GM13977 (cell line): ENCODE data around the gene CLIC4.

Experiments
- DNase-seq: peaks from one replicate; pipeline ENCODE4 v3.0.0; 2012; ENCODE audit warnings: low spot score
- in situ Hi-C: fragments of 300-500 bp; cut with MboI; formaldehyde crosslinking; loops from one replicate; pipeline ENCODE4 v1.12.0; 2022; ENCODE audit warnings: low sequenced_read_pairs, low pct_unique_long_range_greater_than_20kb, mixed read lengths, inconsistent platforms; ENCODE audit not compliant: unreplicated experiment
- TF ChIP-seq, protein P1 (sequence below): IDR thresholded peaks from 2 replicates; pipeline ENCODE4 v1.5.1; 2012; ENCODE audit warnings: mild to moderate bottlenecking, control low read depth; ENCODE audit not compliant: insufficient read depth; ENCODE audit errors: extremely low read depth, missing control alignments

The CLIC4 gene

DNA sequence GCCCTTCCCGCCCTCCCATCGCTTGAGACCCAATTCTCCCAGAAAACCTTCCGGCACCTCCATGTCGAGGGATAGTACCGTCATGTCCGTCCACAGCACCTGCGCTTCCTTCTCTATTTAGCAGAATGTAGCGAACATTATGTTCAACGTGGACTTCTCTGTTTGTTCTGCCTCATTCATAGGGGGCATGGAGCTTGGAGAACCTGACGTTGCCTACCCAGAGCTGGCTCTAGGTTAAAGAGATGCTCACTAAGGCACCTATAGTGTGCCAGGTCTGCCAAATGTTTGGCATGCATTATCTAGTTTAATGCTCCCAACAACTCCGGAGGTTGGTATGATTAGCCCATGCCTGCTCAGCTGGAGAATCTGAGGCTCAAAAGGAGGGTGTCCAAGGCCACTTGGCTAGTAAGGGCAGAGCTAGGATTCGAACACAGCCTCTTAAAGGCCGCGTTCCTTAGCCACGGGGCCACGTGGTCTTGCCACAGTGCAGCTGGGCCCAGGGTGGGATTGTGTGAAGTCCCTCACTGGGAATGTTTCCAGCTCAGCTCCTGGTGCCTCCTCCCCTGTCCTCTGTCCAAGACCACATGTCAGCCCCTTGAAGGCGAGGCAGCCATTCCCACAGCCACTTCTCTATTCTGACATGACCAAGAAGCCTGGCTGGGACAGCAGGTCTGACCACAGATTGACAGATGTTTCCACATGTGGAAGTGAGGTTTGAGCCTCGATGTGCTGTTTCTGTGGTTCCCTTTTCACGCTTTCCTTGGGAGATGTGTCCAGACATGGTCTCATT, 127.0 kb downstream of the CLIC4 start:
- in situ Hi-C loops, result no loop called here
- no peak for DNase-seq

DNA sequence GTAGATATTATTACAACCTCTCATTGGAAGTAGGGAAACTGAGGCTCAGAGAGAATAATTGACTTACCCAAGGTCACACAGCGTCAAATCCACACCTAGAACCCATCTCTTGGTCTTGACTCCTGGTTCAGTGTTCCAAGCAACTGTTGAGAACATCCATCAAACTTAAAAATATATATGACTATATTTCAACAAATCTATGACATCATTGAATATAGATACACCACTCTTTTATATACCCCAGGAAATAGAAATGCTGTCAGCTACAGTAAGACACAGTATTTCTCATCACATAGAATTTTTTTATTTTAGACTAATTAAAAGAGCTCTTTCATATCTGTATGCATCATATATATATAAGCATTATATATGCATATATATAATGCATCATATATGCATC, 127.9 kb downstream of the CLIC4 start:
- DNase-seq, result no peak
- TF ChIP-seq, protein P1, sequence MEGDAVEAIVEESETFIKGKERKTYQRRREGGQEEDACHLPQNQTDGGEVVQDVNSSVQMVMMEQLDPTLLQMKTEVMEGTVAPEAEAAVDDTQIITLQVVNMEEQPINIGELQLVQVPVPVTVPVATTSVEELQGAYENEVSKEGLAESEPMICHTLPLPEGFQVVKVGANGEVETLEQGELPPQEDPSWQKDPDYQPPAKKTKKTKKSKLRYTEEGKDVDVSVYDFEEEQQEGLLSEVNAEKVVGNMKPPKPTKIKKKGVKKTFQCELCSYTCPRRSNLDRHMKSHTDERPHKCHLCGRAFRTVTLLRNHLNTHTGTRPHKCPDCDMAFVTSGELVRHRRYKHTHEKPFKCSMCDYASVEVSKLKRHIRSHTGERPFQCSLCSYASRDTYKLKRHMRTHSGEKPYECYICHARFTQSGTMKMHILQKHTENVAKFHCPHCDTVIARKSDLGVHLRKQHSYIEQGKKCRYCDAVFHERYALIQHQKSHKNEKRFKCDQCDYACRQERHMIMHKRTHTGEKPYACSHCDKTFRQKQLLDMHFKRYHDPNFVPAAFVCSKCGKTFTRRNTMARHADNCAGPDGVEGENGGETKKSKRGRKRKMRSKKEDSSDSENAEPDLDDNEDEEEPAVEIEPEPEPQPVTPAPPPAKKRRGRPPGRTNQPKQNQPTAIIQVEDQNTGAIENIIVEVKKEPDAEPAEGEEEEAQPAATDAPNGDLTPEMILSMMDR, result no peak
- in situ Hi-C loops, result no loop called here

More for the DNA sequence above, 127.0 kb downstream of the CLIC4 start:
- TF ChIP-seq, protein P1, result no peak

DNA sequence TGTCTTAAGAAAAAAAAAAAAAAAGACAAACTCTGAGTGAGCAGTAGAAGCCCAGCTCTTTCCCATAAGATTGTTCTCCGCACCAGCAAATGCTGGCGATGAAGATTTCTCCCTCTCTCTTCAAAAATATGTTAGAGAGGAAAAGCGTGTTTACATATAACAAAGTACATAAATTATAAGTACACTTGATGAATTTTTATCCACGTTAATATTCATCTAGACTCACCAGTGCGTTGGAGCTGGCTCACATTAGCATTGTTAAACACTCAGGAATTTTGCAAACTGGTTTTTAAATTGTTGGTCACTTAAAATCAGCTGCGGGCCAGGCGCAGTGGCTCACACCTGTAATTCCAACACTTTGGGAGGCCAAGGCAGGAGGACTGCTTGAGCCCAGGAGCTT, 128.8 kb downstream of the CLIC4 start:
- no peak for DNase-seq
- in situ Hi-C loops, result no loop called here
- TF ChIP-seq, protein P1, result no peak

DNA sequence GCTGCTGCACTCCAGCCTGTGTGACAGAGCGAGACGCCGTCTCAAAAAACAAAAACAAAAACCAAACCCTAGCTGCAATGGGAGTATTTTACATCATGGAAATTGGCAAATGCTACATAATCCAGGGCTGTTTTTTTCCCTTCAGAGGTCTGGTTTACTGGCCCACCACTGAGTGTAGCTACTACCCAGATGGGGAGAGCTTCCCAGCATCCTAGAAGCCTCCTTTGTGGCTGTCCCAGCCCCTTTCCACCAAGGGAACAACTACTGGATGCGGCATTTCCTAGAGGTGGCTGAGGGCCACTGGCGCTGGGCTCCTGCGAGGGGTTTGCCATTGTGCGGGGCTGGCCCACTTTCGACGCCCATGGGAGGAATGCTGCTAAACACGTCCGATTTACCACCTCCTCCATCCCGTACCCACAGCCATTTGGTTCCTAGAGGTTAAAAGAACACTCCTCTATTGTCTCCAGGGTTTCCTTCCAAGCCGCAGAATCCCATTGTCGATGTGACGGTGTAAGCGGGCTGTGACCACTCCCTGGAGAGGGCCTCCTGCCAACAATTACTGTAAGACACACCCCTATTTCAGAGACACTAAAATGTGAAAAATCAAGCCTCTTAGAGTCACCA, 129.5 kb downstream of the CLIC4 start:
- in situ Hi-C loops, result no loop called here
- TF ChIP-seq, protein P1, result no peak
- DNase-seq, result no peak

DNA sequence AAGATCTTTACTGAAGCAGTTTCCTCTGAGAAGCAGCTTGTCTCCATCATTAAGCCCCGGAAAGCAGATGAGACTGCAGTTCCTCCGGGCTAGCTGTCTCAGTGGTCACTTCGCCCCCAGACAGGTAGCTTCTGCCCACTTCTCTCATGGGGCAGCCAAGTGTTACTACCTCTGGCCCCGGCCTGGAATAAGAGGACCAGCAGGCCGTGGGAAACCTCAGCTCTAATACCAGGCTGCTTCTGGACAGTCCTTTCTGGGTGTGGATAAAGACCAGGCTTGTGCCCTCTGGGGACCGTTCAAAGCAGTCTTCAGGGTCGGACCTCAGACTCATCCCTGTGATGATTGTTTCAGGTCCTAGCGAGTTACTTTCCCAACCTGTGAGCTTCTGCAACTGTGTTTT, 130.0 kb downstream of the CLIC4 start:
- in situ Hi-C loops, result no loop called here
- DNase-seq, result no peak
- TF ChIP-seq, protein P1, result no peak

- DNase-seq, result no peak
- TF ChIP-seq, protein P1, result no peak
- in situ Hi-C loops, result no loop called here
Observed at GRCh38 chr1:24875991-24876506, 130.8 kb downstream of the CLIC4 start.
